ENCODE data around the gene LUZP2. TPM values are rescaled to one million over a fixed set of nuclear protein-coding genes. Genes with fewer than 3 reads are reported as not detected.

LUZP2 gene
- polyA plus RNA-seq, 1 of the 3 experiments (the other 2 are of a cell fraction) = 0.03 TPM

DNA sequence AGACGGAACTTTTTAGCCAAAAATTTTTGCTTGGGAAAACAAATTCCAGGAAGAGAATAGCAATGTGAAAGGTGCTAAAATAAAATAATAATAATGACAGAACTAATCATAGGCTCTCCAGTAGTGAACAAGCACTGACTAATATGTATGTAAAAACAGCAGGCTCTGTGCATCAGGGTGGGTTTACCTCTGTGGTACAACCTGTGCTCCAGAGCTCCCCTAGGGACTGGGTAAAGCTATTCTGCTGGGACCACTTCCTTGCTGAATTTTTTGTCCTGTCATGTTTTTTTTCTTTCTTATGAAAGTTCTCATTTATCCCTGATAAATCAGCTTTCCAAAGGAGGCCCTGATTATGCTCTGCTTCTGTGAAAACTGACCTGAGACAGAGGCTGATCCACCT, 18.8 kb downstream of the LUZP2 start:
- H3K9me2 ChIP-seq = no peaks in the 10 kb centered on the region
- no peaks in the 10 kb centered on the region for H3K9me3 ChIP-seq
- H3F3A ChIP-seq (replicated peaks; ENCODE audit: insufficient read depth) = no peaks in the 10 kb centered on the region
- H3K36me3 ChIP-seq (replicated peaks in 1 of 2; ENCODE audit: control insufficient read depth in 1 of 2, insufficient read depth in 2 of 2, low read length in 1 of 2) = no peaks in the 10 kb centered on the region
- CTCF ChIA-PET = no interaction called here
- H4K20me1 ChIP-seq (ENCODE audit: insufficient read depth) = no peaks in the 10 kb centered on the region
- H3K4me2 ChIP-seq = no peak overlapping the region
- H3K27me3 ChIP-seq (ENCODE audit: insufficient read depth) = no peaks in the 10 kb centered on the region
- POLR2A ChIA-PET = no interaction called here
- no peaks in the 10 kb centered on the region; the same call in 1 of the 2 replicates for H3K79me2 ChIP-seq (ENCODE audit: insufficient read depth)
- H3K9ac ChIP-seq = no peak overlapping the region
- no peak for DNase-seq
- 84% methylated on average over 1 of the region's 1 CpG for WGBS (ENCODE audit: low lambda C conversion rate)
- no peak overlapping the region for H2AFZ ChIP-seq (ENCODE audit: low read depth)
- H3K27ac ChIP-seq (ENCODE audit: low read depth in 2 of 2, low read length in 1 of 2) = no peak overlapping the region
- TF ChIP-seq RAD21 (IDR thresholded peaks at IDR 0.05; ENCODE audit: low read length) (no peak), RXRA (IDR thresholded peaks at IDR 0.05; ENCODE audit: borderline replicate concordance, low read depth) (no peak), RCOR1 (IDR thresholded peaks at IDR 0.05; ENCODE audit: low read length) (no peak), RFX5 (IDR thresholded peaks at IDR 0.05; ENCODE audit: low read length) (no peak), YY1 (IDR thresholded peaks at IDR 0.05; ENCODE audit: low read depth) (no peak), TAF1 (IDR thresholded peaks at IDR 0.05; ENCODE audit: borderline replicate concordance, low read depth, low read length) (no peak), MXI1 (IDR thresholded peaks at IDR 0.05; ENCODE audit: low read depth, low read length) (no peak), ELF1 (IDR thresholded peaks at IDR 0.05) (no peak), POLR2AphosphoS5 (IDR thresholded peaks at IDR 0.05; ENCODE audit: low read depth, low read length) (no peak), TEAD4 (IDR thresholded peaks at IDR 0.05; ENCODE audit: borderline replicate concordance, insufficient read depth) (no peak), MEF2A (IDR thresholded peaks at IDR 0.05; ENCODE audit: borderline replicate concordance, low read depth) (no peak), GATA2 (CRISPR knock-in tag; IDR thresholded peaks at IDR 0.05) (no peak), SMC3 (IDR thresholded peaks at IDR 0.05; ENCODE audit: low read depth, low read length) (no peak), FOSL2 (IDR thresholded peaks at IDR 0.05; ENCODE audit: borderline replicate concordance, low read depth) (no peak), NRF1 (IDR thresholded peaks at IDR 0.05; ENCODE audit: low read depth, low read length) (no peak), SIN3A (IDR thresholded peaks at IDR 0.05; ENCODE audit: borderline replicate concordance, low read depth, low read length) (no peak), EP300 (IDR thresholded peaks at IDR 0.05; ENCODE audit: borderline replicate concordance in 1 of 2, low read depth in 1 of 2, low read length in 1 of 2) (no peak)
- TF ChIP-seq, protein P1, sequence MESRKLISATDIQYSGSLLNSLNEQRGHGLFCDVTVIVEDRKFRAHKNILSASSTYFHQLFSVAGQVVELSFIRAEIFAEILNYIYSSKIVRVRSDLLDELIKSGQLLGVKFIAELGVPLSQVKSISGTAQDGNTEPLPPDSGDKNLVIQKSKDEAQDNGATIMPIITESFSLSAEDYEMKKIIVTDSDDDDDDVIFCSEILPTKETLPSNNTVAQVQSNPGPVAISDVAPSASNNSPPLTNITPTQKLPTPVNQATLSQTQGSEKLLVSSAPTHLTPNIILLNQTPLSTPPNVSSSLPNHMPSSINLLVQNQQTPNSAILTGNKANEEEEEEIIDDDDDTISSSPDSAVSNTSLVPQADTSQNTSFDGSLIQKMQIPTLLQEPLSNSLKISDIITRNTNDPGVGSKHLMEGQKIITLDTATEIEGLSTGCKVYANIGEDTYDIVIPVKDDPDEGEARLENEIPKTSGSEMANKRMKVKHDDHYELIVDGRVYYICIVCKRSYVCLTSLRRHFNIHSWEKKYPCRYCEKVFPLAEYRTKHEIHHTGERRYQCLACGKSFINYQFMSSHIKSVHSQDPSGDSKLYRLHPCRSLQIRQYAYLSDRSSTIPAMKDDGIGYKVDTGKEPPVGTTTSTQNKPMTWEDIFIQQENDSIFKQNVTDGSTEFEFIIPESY (IDR thresholded peaks at IDR 0.05; ENCODE audit: borderline replicate concordance, low read depth) = no peak
- TF ChIP-seq, protein P2, sequence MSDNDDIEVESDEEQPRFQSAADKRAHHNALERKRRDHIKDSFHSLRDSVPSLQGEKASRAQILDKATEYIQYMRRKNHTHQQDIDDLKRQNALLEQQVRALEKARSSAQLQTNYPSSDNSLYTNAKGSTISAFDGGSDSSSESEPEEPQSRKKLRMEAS (IDR thresholded peaks at IDR 0.05; ENCODE audit: low read depth) = no peak
- TF ChIP-seq, protein P3, sequence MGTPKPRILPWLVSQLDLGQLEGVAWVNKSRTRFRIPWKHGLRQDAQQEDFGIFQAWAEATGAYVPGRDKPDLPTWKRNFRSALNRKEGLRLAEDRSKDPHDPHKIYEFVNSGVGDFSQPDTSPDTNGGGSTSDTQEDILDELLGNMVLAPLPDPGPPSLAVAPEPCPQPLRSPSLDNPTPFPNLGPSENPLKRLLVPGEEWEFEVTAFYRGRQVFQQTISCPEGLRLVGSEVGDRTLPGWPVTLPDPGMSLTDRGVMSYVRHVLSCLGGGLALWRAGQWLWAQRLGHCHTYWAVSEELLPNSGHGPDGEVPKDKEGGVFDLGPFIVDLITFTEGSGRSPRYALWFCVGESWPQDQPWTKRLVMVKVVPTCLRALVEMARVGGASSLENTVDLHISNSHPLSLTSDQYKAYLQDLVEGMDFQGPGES (IDR thresholded peaks at IDR 0.05; ENCODE audit: low read depth, low read length) = no peak
- H3K4me1 ChIP-seq (ENCODE audit: control insufficient read depth in 1 of 2, insufficient read depth in 2 of 2, low read depth in 1 of 2, low read length in 1 of 2) = no peaks in the 10 kb centered on the region
- H3K4me3 ChIP-seq (ENCODE audit: low read depth in 2 of 2, low read length in 1 of 2) = no peak overlapping the region

All from SK-N-SH (cell line).